SK-N-SH (cell line): ENCODE results near the gene ASCC1.
"Not testable (repeated sequence)": the region's sequence is repeated elsewhere in the genome, so short reads cannot be mapped to it uniquely, and the experiment has no call there.

Experiments
- MXI1 ChIP-seq: IDR thresholded peaks from 2 replicates; pipeline ENCODE4 v1.6.1; 2012; ENCODE audit warnings: mild to moderate bottlenecking, low read depth, low read length, improper control_type of control experiment
- SIN3A ChIP-seq: IDR thresholded peaks from 2 replicates; pipeline ENCODE4 v1.6.1; 2012; ENCODE audit warnings: low read depth, mild to moderate bottlenecking, low read length, moderate library complexity, borderline replicate concordance
- YY1 ChIP-seq: IDR thresholded peaks from 2 replicates; pipeline ENCODE4 v1.4.0; 2012; ENCODE audit warnings: low read depth, mild to moderate bottlenecking
- TF ChIP-seq, protein P1 (sequence below): fragments of 200-600 bp; sonication (generic); IDR thresholded peaks from 2 replicates; pipeline ENCODE4 v1.6.1; 2017; ENCODE audit warnings: antibody characterized with exemption, mild to moderate bottlenecking, moderate library complexity
- TF ChIP-seq, protein P2 (sequence below): IDR thresholded peaks from 2 replicates; pipeline ENCODE4 v1.4.0; 2012; ENCODE audit warnings: low read depth, borderline replicate concordance

DNA sequence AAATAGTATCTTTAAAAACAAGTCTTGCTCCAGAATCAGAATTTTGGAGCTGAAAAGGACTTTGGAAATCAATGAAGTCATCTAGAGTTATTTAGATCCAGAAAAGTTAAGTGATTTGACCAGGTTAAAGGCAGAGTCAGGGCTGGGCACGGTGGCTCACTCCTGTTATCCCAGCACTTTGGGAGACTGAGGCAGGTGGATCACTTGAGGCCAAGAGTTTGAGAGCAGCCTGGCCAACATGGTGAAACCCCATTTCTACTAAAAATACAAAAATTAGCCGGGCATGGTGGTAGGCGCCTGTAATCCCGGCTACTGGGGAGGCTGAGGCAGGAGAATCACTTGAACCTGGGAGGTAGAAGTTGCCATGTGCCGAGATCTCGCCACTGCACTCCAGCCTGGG is 8.1 kb upstream of the ASCC1 start:
- TF ChIP-seq, protein P1, sequence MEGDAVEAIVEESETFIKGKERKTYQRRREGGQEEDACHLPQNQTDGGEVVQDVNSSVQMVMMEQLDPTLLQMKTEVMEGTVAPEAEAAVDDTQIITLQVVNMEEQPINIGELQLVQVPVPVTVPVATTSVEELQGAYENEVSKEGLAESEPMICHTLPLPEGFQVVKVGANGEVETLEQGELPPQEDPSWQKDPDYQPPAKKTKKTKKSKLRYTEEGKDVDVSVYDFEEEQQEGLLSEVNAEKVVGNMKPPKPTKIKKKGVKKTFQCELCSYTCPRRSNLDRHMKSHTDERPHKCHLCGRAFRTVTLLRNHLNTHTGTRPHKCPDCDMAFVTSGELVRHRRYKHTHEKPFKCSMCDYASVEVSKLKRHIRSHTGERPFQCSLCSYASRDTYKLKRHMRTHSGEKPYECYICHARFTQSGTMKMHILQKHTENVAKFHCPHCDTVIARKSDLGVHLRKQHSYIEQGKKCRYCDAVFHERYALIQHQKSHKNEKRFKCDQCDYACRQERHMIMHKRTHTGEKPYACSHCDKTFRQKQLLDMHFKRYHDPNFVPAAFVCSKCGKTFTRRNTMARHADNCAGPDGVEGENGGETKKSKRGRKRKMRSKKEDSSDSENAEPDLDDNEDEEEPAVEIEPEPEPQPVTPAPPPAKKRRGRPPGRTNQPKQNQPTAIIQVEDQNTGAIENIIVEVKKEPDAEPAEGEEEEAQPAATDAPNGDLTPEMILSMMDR: not testable (repeated sequence)
- TF ChIP-seq MXI1, SIN3A, YY1: not testable (repeated sequence)
- TF ChIP-seq, protein P2, sequence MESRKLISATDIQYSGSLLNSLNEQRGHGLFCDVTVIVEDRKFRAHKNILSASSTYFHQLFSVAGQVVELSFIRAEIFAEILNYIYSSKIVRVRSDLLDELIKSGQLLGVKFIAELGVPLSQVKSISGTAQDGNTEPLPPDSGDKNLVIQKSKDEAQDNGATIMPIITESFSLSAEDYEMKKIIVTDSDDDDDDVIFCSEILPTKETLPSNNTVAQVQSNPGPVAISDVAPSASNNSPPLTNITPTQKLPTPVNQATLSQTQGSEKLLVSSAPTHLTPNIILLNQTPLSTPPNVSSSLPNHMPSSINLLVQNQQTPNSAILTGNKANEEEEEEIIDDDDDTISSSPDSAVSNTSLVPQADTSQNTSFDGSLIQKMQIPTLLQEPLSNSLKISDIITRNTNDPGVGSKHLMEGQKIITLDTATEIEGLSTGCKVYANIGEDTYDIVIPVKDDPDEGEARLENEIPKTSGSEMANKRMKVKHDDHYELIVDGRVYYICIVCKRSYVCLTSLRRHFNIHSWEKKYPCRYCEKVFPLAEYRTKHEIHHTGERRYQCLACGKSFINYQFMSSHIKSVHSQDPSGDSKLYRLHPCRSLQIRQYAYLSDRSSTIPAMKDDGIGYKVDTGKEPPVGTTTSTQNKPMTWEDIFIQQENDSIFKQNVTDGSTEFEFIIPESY: not testable (repeated sequence)
